ENCODE measurements around the gene F2RL3. TPM values are rescaled to one million over a fixed set of nuclear protein-coding genes. Genes with fewer than 3 reads are reported as not detected.
"Not testable (repeated sequence)": the region's sequence is repeated elsewhere in the genome, so short reads cannot be mapped to it uniquely, and the experiment has no call there.

Gene F2RL3
- polyA plus RNA-seq, 3 donors = 0.95 to 1.4 (median 1.1) TPM

GRCh38 chr19:16919496-16919895, 30.7 kb downstream of the F2RL3 start:
- no peak for DNase-seq

DNA sequence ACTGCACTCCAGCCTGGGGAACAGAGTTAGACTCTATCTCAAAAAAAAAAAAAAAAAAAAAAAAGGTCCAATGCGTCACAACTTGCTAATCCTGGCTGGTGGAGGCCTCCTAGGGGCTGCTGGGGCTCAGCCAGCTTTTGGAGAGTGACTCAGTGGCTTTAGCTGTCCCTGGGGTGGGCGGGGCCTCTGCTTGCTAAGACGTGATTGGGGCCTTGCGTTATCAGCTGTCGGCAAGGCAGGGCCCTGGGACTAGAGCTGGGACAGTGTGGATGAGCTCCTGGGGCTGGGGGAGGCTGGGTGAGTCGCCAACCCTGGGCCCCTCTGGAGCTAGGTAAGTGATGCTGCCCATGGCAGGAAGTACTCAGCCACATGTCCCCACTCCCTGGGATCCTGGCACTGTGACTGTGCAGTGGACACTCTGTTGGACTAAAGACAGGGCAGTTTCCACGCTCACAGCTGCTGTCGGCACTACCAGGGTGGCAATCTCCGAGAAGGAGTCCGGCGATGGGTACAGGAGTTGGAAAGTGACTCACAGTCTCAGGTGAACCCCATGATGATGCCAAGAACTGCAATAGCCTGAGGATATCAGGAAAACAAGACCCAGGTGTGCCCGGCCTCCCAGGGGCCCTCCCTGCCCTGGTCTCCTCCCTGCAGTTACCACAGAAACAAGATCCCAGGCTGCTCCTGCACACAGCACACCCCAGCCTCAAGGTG, 32.2 kb downstream of the F2RL3 start:
- no peak for DNase-seq

DNA sequence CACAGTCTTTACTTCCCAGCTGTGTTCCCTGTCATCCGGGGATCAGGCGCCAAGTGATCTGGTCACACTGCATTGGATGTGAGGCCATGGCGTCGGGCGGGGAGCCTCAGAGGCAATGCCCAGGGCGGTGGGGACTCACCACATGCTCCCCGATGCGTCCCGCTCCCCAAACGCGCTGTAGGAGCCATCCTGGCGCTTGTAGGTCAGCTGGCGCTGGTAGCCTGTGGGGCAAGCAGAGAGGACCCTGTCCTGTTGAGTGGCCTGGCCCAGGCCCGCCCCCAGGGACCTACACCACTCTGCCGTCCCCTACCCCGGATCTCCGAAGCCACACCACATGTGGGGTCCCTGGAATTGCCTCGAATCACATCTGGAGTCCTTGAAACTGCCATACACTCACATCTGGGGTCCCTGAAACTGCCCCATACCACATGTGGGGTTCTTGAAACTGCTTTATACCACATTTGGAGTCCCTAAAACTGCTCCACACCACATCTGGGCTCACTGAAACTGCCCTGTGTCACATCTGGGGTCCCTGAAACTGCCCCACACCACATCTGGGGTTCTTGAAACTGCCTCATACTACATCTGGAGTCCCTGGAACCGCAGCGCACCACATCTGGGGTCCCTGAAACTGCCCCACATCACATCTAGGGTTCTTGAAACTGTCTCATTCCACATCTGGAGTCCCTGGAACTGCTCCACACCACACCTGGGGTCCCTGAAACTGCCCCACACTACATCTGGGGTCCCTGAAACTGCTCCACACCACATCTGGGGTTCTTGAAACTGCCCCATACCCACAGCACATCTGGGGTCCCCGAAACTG, 33.2 kb downstream of the F2RL3 start:
- DNase-seq = no peak

DNA sequence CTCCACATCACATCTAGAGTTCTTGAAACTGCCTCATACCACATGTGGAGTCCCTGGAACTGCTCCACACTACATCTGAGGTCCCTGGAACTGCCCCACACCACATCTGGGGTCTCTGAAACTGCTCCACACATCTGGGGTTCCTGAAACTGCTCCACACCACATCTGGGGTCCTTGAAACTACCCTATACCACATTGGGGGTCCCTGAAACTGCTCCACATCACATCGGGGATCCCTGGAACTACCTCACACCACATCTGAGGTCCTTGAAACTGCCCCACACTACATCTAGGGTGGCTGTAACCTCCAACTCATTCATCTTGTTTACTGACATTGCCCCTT, 33.8 kb downstream of the F2RL3 start:
- DNase-seq = no peak

- no peak for DNase-seq
These were observed 34.1 kb downstream of the F2RL3 start for GRCh38 chr19:16922949-16923348.

- DNase-seq = no peak
These were observed 39.1 kb downstream of the F2RL3 start for GRCh38 chr19:16927883-16928282.

DNA sequence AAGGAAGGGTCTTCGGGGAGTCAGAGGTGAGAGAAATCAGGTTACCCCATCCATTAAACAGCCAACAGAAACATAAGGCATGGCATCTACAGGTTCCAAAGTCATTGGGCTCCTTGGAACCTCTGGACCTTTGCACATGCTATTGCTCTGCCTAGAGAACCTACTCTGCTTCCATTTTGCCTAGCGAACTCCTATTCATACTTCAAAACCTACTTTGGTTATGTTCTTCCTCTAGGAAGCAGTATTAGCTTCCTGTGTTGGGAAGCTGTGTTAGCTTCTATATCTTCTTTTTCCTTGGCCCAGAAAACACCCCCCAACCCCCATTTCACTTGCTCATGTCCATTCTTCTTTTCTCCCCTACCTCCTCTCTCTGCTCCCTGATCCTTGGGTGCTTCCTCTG, 39.6 kb downstream of the F2RL3 start:
- no peak for DNase-seq

DNA sequence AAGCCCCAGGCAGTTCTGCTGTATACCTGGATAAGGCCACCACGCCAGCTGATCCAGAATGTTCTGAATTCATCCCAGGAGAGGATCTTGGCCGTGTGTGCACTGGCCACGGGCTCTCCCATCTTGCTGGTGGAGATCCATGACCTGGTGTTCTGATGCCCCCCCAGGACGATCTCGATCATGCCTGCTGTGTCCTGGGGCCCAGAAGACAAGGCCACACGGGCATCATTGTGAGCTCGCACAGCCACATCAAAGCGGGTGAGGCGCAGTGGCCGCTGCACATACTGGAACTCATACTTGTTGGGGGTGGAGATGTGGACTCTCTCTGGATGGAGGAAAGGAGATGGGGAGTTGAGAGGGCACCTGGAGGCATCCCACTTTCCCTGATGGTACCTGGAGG, 40.1 kb downstream of the F2RL3 start:
- DNase-seq = no peak

DNA sequence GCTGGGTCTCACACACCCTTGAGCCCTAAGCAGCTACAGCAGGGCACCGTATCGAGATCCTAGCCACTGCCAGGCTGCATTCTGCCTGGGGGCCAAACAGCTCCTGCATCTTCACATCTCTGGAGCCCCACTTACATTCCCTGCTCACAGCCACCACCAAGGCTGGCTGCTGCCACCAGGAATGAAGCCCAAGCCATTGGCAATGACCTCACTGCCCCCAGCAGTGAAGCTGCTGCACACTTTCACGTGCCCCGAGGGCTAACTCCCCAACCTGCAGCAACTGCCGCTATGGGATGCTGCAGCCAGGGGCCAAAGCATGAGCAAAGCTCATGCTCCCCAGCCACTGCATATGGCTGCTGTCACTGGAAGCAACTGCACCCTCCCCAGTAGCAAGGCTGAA, 42.0 kb downstream of the F2RL3 start:
- no peak for DNase-seq

DNA sequence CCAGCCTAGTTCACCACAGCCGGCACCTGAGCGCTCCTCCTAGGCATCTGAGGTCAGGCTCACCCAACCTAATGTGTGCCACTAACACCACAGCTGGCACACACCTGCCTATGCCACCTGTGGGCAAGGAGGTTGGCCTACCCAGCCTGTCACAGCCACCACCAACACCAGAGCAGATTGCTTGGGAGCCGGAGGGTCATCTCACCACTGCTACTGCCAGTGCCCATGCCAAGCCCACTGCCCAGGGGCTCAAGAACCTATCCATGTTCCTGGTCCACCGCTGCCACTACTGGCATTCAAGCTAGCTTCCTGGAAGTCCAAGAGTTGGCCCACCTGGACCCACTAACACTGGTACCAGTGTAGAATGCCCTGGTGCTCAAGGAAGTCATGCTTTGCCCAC, 42.5 kb downstream of the F2RL3 start:
- no peak for DNase-seq

- DNase-seq = no peak
These were observed 45.7 kb downstream of the F2RL3 start for GRCh38 chr19:16934489-16934888.

DNA sequence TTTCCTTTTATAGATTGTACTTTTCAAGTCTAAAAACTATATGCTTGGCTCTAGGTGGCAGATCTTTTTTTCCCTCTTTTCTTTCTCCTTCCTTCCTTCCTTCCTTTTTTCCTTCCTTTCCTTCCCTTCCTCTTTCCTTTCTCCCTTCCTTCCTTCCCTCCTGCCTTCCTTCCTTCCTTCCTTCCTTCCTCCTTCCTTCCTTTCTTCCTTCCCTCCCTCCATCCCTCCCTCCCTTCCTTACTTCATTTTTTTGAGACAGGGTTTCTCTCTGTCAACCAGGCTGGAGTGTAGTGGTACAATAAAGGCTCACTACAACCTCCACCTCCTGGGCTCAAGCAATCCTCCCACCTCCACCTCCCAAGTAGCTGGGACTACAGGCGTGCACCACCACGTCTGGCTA, 48.1 kb downstream of the F2RL3 start:
- no peak for DNase-seq

DNA sequence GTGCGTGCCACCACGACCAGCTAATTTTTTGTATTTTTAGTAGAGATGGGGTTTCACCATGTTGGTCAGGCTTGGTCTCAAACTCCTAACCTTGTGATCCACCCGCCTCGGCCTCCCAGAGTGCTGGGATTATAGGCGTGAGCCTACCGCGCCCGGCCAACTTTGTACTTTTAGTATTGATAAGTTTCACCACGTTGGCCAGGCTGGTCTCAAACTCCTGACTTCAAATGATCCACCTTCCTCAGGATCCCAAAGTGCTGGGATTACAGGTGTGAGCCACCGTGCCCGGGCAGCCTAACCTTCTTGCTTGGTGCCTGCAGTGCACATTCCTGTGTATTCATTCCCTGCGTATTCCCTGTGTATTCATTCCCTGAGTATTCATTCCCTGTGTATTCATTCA, 49.0 kb downstream of the F2RL3 start:
- DNase-seq = not testable (repeated sequence)

DNA sequence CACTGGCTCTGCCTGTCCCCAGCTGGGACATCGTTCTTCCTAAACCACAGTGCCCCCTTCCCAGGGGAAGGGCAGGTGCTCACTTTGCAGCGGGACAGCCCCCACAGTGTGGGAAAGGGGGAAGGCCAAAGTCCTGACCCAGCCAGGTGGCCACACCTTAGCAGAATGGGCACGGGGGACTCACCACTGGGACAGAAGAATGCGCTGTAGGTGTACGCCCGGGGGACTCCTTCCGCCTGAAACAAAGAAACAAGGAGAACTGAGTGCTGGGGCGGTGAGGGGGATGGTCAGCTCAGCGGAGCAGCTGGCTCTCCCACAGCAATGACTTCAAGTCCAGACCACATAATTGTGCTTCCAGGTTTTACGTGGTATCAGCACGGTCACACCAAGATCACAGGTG, 49.4 kb downstream of the F2RL3 start:
- DNase-seq = no peak

DNA sequence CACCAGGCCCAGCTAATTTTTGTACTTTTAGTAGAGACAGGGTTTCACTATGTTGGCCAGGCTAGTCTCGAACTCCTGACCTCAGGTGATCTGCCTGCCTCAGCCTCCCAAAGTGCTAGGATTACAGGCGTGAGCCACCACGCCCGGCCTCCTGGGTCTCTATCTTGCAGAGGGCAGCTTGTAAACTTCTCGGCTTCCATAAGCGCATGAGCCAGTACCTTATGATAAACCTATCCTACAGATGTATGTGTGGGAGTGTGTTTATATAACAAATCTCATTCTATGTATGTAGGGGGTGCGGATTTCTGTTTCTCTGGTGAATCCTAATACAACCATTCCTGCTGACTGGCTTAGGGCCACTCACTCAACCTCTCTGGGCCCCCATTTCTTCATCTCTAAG, 51.3 kb downstream of the F2RL3 start:
- DNase-seq = not testable (repeated sequence)

GRCh38 chr19:16940626-16941025, 51.8 kb downstream of the F2RL3 start:
- DNase-seq = no peak

Other genes starting within 250 kb of the F2RL3 start
- 100 to 1,000 TPM in 1 of 3 donors, 10 to 100 TPM in 2; 95.2 to 107 (median 98.6) TPM for gene SMIM7, start 228.9 kb upstream of the F2RL3 start, polyA plus RNA-seq (ENCODE audit: insufficient read length in 3 of 3)
- 10 to 100 TPM in 2 of 3 donors, 1 to 10 TPM in 1; 7.7 to 10.6 (median 10.0) TPM for gene TMEM38A, start 227.9 kb upstream of the F2RL3 start, polyA plus RNA-seq (ENCODE audit: insufficient read length in 3 of 3)
- gene NWD1, start 169.2 kb upstream of the F2RL3 start, polyA plus RNA-seq (ENCODE audit: insufficient read length in 3 of 3) = under 1 TPM; 0.04 to 0.09 (median 0.07) TPM
- 10 to 100 TPM; 57.1 to 95.5 (median 92.6) TPM for gene SIN3B, start 59.6 kb upstream of the F2RL3 start, polyA plus RNA-seq (ENCODE audit: insufficient read length in 3 of 3)
- 10 to 100 TPM; 43.6 to 53.0 (median 44.0) TPM for gene CPAMD8, start 137.8 kb downstream of the F2RL3 start, polyA plus RNA-seq (ENCODE audit: insufficient read length in 3 of 3)
- 10 to 100 TPM; 12.5 to 17.0 (median 14.8) TPM for gene HAUS8, start 186.5 kb downstream of the F2RL3 start, polyA plus RNA-seq (ENCODE audit: insufficient read length in 3 of 3)
- gene MYO9B, start 186.8 kb downstream of the F2RL3 start, polyA plus RNA-seq (ENCODE audit: insufficient read length in 3 of 3) = 10 to 100 TPM; 54.4 to 64.1 (median 56.9) TPM